Endothelial cell of umbilical vein (primary cell): Measurements from ENCODE around the gene ANKRD44.

Experiments
- EZH2 ChIP-seq: IDR thresholded peaks from 2 replicates; pipeline ENCODE4 v1.6.1; 2012; ENCODE audit warnings: borderline replicate concordance, low read depth, mild to moderate bottlenecking, moderate library complexity, low read length, inconsistent platforms; ENCODE audit not compliant: severe bottlenecking
- TF ChIP-seq, protein P1 (sequence below), 2 donors: IDR thresholded peaks; 1 replicate in 1 of 2; 2 replicates in 1 of 2; pipeline ENCODE4 v1.5.1; 2011; ENCODE audit warnings: low read length in 2 of 2, mild to moderate bottlenecking in 2 of 2, moderate library complexity in 2 of 2, control low read depth in 1 of 2, inconsistent platforms in 1 of 2, low read depth in 1 of 2; ENCODE audit not compliant: insufficient read depth in 1 of 2; ENCODE audit errors: extremely low read depth in 1 of 2

DNA sequence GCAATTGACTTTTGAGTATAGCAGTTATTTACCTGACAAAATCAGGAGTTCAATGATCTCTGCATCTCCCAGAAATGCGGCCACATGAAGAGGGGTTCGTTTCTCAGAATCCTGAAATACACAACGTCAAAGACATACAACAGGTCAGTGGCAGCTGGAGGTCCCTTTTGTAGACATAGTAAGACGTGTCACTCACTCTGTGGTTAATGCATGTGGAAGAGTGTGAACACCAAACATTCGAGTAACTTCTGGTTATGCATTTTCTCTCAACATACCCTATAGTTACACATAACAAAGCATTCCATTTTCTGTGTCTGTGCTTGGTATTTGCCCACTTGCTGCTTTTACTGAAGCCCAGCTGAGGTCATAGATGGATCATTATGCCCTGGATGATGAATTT is 163.6 kb downstream of the ANKRD44 start:
- TF ChIP-seq, protein P1, sequence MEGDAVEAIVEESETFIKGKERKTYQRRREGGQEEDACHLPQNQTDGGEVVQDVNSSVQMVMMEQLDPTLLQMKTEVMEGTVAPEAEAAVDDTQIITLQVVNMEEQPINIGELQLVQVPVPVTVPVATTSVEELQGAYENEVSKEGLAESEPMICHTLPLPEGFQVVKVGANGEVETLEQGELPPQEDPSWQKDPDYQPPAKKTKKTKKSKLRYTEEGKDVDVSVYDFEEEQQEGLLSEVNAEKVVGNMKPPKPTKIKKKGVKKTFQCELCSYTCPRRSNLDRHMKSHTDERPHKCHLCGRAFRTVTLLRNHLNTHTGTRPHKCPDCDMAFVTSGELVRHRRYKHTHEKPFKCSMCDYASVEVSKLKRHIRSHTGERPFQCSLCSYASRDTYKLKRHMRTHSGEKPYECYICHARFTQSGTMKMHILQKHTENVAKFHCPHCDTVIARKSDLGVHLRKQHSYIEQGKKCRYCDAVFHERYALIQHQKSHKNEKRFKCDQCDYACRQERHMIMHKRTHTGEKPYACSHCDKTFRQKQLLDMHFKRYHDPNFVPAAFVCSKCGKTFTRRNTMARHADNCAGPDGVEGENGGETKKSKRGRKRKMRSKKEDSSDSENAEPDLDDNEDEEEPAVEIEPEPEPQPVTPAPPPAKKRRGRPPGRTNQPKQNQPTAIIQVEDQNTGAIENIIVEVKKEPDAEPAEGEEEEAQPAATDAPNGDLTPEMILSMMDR (IDR thresholded peaks at IDR 0.05; ENCODE audit: extremely low read depth in 1 of 2, insufficient read depth in 1 of 2, low read depth in 1 of 2, low read length in 2 of 2): no peak
- TF ChIP-seq EZH2: no peak
